Right lobe of liver (tissue), 4 donors: ENCODE results near the gene RHBDL2.

Experiments used
- POLR2A ChIP-seq: fragments of 450-650 bp; IDR thresholded peaks from one replicate; pipeline ENCODE4 v1.6.1; 2017; ENCODE audit warnings: antibody characterized with exemption, mild to moderate bottlenecking
- TF ChIP-seq, protein P1 (sequence below), 4 donors: fragments of 200-600 bp in 3 of 4; fragments of 450-650 bp in 1 of 4; IDR thresholded peaks; one replicate each; pipeline versions ENCODE4 v1.5.1 to v1.8.0; 2016 to 2022; ENCODE audit warnings: antibody characterized with exemption in 4 of 4, mild to moderate bottlenecking in 2 of 4
- donor health status: DM: no; HTN: no; CAD: no.
- donor health status: DM: no; HTN: no; CAD: no.
- donor health status: DM: no; HTN: yes; CAD: no.

GRCh38 chr1:38848071-38848470 is 93.6 kb downstream of the RHBDL2 start:
- TF ChIP-seq, protein P1, sequence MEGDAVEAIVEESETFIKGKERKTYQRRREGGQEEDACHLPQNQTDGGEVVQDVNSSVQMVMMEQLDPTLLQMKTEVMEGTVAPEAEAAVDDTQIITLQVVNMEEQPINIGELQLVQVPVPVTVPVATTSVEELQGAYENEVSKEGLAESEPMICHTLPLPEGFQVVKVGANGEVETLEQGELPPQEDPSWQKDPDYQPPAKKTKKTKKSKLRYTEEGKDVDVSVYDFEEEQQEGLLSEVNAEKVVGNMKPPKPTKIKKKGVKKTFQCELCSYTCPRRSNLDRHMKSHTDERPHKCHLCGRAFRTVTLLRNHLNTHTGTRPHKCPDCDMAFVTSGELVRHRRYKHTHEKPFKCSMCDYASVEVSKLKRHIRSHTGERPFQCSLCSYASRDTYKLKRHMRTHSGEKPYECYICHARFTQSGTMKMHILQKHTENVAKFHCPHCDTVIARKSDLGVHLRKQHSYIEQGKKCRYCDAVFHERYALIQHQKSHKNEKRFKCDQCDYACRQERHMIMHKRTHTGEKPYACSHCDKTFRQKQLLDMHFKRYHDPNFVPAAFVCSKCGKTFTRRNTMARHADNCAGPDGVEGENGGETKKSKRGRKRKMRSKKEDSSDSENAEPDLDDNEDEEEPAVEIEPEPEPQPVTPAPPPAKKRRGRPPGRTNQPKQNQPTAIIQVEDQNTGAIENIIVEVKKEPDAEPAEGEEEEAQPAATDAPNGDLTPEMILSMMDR (IDR thresholded peaks at IDR 0.05), result no peak
- TF ChIP-seq POLR2A, result no peak
